Ishikawa (cell line): ENCODE results near the gene BAZ2B.

Experiments
- CEBPB ChIP-seq: IDR thresholded peaks from 2 replicates; pipeline ENCODE4 v1.6.1; 2012
- CREB1 ChIP-seq: IDR thresholded peaks from 2 replicates; pipeline ENCODE4 v1.6.1; 2012; ENCODE audit warnings: low read depth
- EP300 ChIP-seq: IDR thresholded peaks from 2 replicates; pipeline ENCODE4 v1.6.1; 2012; ENCODE audit warnings: borderline replicate concordance
- FOXM1 ChIP-seq: IDR thresholded peaks from 2 replicates; pipeline ENCODE4 v1.6.1; 2012; ENCODE audit warnings: low read depth, borderline replicate concordance
- MAX ChIP-seq: IDR thresholded peaks from 2 replicates; pipeline ENCODE4 v1.6.1; 2012
- NFIC ChIP-seq: IDR thresholded peaks from 2 replicates; pipeline ENCODE4 v1.6.1; 2012
- RAD21 ChIP-seq: IDR thresholded peaks from 2 replicates; pipeline ENCODE4 v1.6.1; 2012; ENCODE audit warnings: low read depth
- REST ChIP-seq: IDR thresholded peaks from 2 replicates; pipeline ENCODE4 v1.6.1; 2012; ENCODE audit warnings: low read depth, mild to moderate bottlenecking
- TAF1 ChIP-seq: IDR thresholded peaks from 2 replicates; pipeline ENCODE4 v1.6.1; 2012; ENCODE audit warnings: low read depth, mild to moderate bottlenecking
- TCF12 ChIP-seq: IDR thresholded peaks from 2 replicates; pipeline ENCODE4 v1.6.1; 2012; ENCODE audit warnings: low read depth
- TEAD4 ChIP-seq: IDR thresholded peaks from 2 replicates; pipeline ENCODE4 v1.6.1; 2012
- USF1 ChIP-seq: IDR thresholded peaks from 2 replicates; pipeline ENCODE4 v1.6.1; 2012
- YY1 ChIP-seq: IDR thresholded peaks from 2 replicates; pipeline ENCODE4 v1.6.1; 2012; ENCODE audit warnings: low read depth

- TF ChIP-seq EP300 = no peak
- TF ChIP-seq TAF1 = no peak
- TF ChIP-seq TCF12 = no peak
- no peak for TF ChIP-seq CREB1
- no peak for TF ChIP-seq REST
- no peak for TF ChIP-seq MAX
- no peak for TF ChIP-seq NFIC
- TF ChIP-seq YY1 = no peak
- TF ChIP-seq RAD21 = no peak
- TF ChIP-seq USF1 = no peak
- no peak for TF ChIP-seq FOXM1
- no peak for TF ChIP-seq TEAD4
- TF ChIP-seq CEBPB = no peak
These were observed 207.1 kb downstream of the BAZ2B start for GRCh38 chr2:159409116-159409800.
